Fibroblast of villous mesenchyme (primary cell): Measurements from ENCODE around the gene KCNE3. TPM values are rescaled to one million over a fixed set of nuclear protein-coding genes. Genes with fewer than 3 reads are reported as not detected.

ENCODE experiments used
- DNase-seq: peaks from one replicate; pipeline ENCODE4 v3.0.0-alpha.2; 2010; ENCODE audit warnings: low read depth
- H3K4me3 ChIP-seq: 2 replicates; pipeline ENCODE4 v1.5.1; 2011; ENCODE audit warnings: low read depth, mild to moderate bottlenecking, low read length
- small RNA-seq: library from RNA; depleted of rRNA; stranded (forward); fragments of <200 nt; gene quantifications from one replicate; pipeline ENCODE3, GENCODE V24; 2012
- total RNA-seq: library from RNA; depleted of rRNA; stranded (reverse); fragments of >200 nt; gene quantifications from 2 replicates; pipeline ENCODE4 v1.2.3, GENCODE V29; 2012
- TF ChIP-seq, protein P1 (sequence below): IDR thresholded peaks from 2 replicates; pipeline ENCODE4 v1.5.1; 2012; ENCODE audit warnings: low read depth, mild to moderate bottlenecking, low read length; ENCODE audit not compliant: insufficient read depth

The KCNE3 gene
- total RNA-seq, 1 donor = under 0.01 TPM

DNA sequence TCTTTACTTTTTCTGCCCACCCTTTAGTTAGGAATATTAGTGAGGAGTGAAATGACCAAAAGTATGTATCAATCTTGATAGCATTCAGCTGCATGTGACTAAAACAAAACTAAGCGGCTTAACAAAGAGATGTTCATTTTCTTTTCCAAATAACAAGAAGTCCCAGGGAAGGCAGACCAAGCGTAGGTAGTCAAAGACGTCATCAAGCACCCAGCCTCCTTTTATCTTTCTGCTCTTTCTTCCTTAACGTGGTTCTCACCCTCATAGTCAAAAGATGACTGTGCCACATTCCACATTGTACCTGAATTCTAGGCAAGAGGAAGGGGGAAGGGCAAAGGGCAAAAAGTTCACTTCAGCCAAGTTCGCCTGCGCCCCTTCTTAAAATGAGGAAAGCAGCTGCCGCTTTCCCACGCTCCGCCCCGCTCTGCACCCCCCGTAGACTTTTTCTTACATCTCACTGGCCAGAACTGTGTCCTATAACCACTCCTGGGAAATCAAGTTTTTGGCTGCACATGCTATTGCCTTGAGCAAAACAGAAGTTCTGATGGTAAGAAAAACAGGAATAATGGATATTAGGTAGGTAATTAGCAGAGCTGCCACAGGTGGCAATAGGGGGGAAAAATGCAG, 54.5 kb downstream of the KCNE3 start:
- TF ChIP-seq, protein P1, sequence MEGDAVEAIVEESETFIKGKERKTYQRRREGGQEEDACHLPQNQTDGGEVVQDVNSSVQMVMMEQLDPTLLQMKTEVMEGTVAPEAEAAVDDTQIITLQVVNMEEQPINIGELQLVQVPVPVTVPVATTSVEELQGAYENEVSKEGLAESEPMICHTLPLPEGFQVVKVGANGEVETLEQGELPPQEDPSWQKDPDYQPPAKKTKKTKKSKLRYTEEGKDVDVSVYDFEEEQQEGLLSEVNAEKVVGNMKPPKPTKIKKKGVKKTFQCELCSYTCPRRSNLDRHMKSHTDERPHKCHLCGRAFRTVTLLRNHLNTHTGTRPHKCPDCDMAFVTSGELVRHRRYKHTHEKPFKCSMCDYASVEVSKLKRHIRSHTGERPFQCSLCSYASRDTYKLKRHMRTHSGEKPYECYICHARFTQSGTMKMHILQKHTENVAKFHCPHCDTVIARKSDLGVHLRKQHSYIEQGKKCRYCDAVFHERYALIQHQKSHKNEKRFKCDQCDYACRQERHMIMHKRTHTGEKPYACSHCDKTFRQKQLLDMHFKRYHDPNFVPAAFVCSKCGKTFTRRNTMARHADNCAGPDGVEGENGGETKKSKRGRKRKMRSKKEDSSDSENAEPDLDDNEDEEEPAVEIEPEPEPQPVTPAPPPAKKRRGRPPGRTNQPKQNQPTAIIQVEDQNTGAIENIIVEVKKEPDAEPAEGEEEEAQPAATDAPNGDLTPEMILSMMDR = no peak
- DNase-seq = no peak
- H3K4me3 ChIP-seq = no peak overlapping the region

DNA sequence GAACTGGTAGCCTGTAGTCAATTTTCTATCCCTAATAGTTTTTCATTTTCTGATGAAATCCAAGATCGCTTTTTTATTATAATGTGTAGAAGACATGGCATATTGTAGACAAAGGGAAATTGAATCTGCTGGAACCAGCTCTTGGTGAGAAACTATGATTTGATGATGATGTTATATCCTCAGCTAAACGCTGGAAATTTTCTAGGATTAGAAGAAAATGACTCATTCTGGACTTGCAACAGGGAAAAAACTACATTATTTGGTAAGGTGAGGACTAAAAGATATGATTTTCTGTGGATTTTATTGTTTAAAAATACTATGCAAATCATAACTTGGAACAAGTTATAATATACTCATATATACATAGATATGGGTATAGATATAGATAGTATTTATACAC, 55.0 kb downstream of the KCNE3 start:
- H3K4me3 ChIP-seq = no peak overlapping the region
- DNase-seq = no peak
- TF ChIP-seq, protein P1 = no peak

GRCh38 chr11:74409633-74410032, 57.7 kb downstream of the KCNE3 start:
- DNase-seq = no peak
- TF ChIP-seq, protein P1 = no peak
- H3K4me3 ChIP-seq = no peak overlapping the region

Small RNAs within 50 kb of the gene (small RNA-seq; reads per million reads assigned to genes)
- gene CYCSP27 = not detected

Other genes with a start within 250 kb of the KCNE3 start
- 2.6 and 11.9 TPM in 2 replicates for gene P4HA3, start 155.9 kb downstream of the KCNE3 start, total RNA-seq
- 2.6 and 6.1 TPM in 2 replicates for gene PGM2L1, start 69.1 kb downstream of the KCNE3 start, total RNA-seq
- gene LIPT2, start 26.2 kb upstream of the KCNE3 start, total RNA-seq = 1.7 and 2.9 TPM in 2 replicates
- 9.0 and 13.8 TPM in 2 replicates for gene POLD3, start 125.0 kb upstream of the KCNE3 start, total RNA-seq